ENCODE measurements around the gene FITM2.

DNA sequence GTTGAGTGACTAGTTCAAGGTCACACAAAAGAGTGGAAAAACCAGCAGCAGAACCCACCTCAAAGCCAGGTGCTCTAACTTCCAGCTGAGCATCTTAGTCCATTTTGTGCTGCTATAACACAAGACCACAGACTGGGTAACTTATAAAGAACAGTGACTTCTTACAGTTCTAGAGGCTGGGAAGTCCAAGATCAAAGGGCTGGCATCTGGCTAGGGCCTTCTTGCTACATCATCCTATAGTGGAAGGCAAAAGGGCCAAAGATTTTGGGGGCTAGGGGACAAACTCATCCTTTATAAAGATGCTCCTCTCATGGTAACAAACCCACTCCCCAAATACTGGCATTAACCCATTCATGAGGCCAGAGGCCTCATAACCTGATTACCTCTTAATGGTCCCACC, 9.7 kb downstream of the FITM2 start:
- TF ChIP-seq EZH2 (IDR thresholded peaks at IDR 0.05; ENCODE audit: insufficient read depth, poor library complexity, severe bottlenecking) (no peak), EZH2phosphoT487 (IDR thresholded peaks at IDR 0.05; ENCODE audit: insufficient read depth, low read depth) (no peak)
